Measurements from ENCODE around the gene DEFB128. TPM values are rescaled to one million over a fixed set of nuclear protein-coding genes. Genes with fewer than 3 reads are reported as not detected.

DEFB128 gene
- total and polyA plus RNA-seq, 2 of the 4 experiments (the other 2 are of a cell fraction): not detected

DNA sequence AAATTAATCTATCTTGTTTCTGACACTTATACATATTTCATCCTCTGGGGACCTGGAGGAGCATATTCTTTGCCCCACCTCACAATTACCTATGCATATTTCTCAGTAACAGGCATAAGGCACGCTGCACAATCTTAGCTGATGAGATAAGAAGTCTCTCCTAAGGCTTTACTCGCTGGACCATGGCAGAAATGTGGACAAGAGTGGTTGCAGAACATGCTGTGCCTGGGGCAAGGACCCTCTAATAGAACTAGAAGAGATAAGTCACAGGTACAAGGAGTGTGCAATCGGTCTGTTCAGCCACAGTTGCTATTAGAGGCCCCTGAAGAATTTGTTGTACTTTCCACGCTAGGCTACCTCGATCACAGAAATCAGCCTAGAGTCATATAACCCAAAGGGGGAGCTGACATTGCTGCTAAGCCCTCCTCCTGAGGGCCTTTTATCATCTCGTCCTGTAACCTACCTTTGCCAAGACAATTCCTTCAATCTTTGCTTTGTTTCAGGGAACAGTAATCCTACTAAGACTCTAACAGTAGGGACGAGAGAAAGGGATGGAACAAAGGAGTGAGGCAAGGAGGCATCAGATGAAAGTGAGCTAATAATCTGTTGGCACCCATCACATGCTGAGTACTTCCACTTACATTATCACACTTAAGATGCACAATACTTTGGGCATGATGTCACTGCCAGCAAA, 21.4 kb upstream of the DEFB128 start:
- H3K23ac ChIP-seq (ENCODE audit: low read depth, low read length): no peak overlapping the region
- H3K9ac ChIP-seq (ENCODE audit: low read depth, low read length): no peak overlapping the region
- dilution Hi-C loops (cut with HindIII; ENCODE audit: low sequenced_read_pairs, unreplicated experiment): no loop called here
- H3K9me3 ChIP-seq (ENCODE audit: control insufficient read depth, insufficient read depth, low read length): no peaks in the 10 kb centered on the region
- no peak overlapping the region for H4K5ac ChIP-seq (ENCODE audit: low read depth, low read length)
- intact Hi-C loops (cut with micrococcal nuclease): no loop called here
- no peak for DNase-seq
- no peak overlapping the region for H2AK5ac ChIP-seq (ENCODE audit: low read depth, low read length)
- H3K56ac ChIP-seq (ENCODE audit: extremely low read depth, insufficient read depth, low read length): no peak overlapping the region
- H3K18ac ChIP-seq (ENCODE audit: low read depth, low read length): no peak overlapping the region
- peaks cover 8% of the 10 kb centered on the region for H3K27me3 ChIP-seq (ENCODE audit: control insufficient read depth, insufficient read depth, low read length)
- no peaks in the 10 kb centered on the region for H3K4me1 ChIP-seq (ENCODE audit: control insufficient read depth, insufficient read depth, low read length)
- no peak overlapping the region for H2BK120ac ChIP-seq (ENCODE audit: low read depth, low read length)
- in situ Hi-C loops (cut with MboI; ENCODE audit: low sequenced_read_pairs): loop anchor here (10.0 kb wide), 1 partner anchor 124 kb away; no protein-coding TSS in a partner anchor
- no peak overlapping the region for H4K8ac ChIP-seq (ENCODE audit: low read depth in 2 of 2, low read length in 2 of 2)
- H4K91ac ChIP-seq (ENCODE audit: insufficient read depth, low read depth, low read length): no peak overlapping the region
- no peak overlapping the region for H2AFZ ChIP-seq (replicated peaks; ENCODE audit: low read length, poor library complexity)
- H3K4me2 ChIP-seq (ENCODE audit: low read depth, low read length): no peak overlapping the region
- H2BK20ac ChIP-seq (ENCODE audit: low read depth, low read length): no peak overlapping the region
- no peaks in the 10 kb centered on the region for H3K9me1 ChIP-seq (ENCODE audit: insufficient read depth, low read length)
- no peak for ATAC-seq (ENCODE audit: low read depth)
- TF ChIP-seq BHLHE40 (IDR thresholded peaks at IDR 0.05; ENCODE audit: low read depth, low read length): no peak
- TF ChIP-seq RCOR1 (IDR thresholded peaks at IDR 0.05; ENCODE audit: insufficient replicate concordance, low read length): no peak
- TF ChIP-seq SMC3 (IDR thresholded peaks at IDR 0.05; ENCODE audit: low read depth, low read length): no peak
- TF ChIP-seq MAZ (IDR thresholded peaks at IDR 0.05; ENCODE audit: borderline replicate concordance, low read depth, low read length): no peak
- TF ChIP-seq, protein P1, sequence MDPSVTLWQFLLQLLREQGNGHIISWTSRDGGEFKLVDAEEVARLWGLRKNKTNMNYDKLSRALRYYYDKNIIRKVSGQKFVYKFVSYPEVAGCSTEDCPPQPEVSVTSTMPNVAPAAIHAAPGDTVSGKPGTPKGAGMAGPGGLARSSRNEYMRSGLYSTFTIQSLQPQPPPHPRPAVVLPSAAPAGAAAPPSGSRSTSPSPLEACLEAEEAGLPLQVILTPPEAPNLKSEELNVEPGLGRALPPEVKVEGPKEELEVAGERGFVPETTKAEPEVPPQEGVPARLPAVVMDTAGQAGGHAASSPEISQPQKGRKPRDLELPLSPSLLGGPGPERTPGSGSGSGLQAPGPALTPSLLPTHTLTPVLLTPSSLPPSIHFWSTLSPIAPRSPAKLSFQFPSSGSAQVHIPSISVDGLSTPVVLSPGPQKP (IDR thresholded peaks at IDR 0.05; ENCODE audit: borderline replicate concordance, low read depth, low read length): no peak
- TF ChIP-seq CHD1 (IDR thresholded peaks at IDR 0.05; ENCODE audit: low read depth, low read length): no peak
- no peak for TF ChIP-seq POLR2A (IDR thresholded peaks at IDR 0.05; ENCODE audit: low read depth, low read length)
- TF ChIP-seq CEBPB (IDR thresholded peaks at IDR 0.05; ENCODE audit: low read depth, low read length): no peak
- TF ChIP-seq, protein P2, sequence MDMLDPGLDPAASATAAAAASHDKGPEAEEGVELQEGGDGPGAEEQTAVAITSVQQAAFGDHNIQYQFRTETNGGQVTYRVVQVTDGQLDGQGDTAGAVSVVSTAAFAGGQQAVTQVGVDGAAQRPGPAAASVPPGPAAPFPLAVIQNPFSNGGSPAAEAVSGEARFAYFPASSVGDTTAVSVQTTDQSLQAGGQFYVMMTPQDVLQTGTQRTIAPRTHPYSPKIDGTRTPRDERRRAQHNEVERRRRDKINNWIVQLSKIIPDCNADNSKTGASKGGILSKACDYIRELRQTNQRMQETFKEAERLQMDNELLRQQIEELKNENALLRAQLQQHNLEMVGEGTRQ (IDR thresholded peaks at IDR 0.05; ENCODE audit: low read depth, low read length): no peak
- TF ChIP-seq, protein P3, sequence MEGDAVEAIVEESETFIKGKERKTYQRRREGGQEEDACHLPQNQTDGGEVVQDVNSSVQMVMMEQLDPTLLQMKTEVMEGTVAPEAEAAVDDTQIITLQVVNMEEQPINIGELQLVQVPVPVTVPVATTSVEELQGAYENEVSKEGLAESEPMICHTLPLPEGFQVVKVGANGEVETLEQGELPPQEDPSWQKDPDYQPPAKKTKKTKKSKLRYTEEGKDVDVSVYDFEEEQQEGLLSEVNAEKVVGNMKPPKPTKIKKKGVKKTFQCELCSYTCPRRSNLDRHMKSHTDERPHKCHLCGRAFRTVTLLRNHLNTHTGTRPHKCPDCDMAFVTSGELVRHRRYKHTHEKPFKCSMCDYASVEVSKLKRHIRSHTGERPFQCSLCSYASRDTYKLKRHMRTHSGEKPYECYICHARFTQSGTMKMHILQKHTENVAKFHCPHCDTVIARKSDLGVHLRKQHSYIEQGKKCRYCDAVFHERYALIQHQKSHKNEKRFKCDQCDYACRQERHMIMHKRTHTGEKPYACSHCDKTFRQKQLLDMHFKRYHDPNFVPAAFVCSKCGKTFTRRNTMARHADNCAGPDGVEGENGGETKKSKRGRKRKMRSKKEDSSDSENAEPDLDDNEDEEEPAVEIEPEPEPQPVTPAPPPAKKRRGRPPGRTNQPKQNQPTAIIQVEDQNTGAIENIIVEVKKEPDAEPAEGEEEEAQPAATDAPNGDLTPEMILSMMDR (conservative IDR thresholded peaks at IDR 0.05; ENCODE audit: low read depth, low read length): no peak
- ChIA-PET POLR2A (ENCODE audit: unreplicated experiment) (no interaction called here), CTCF (interaction anchor here (1.3 kb wide), 1 partner anchor 120 kb away, joined by 4 read pairs; no protein-coding TSS in a partner anchor)
- H2AK9ac ChIP-seq (replicated peaks; ENCODE audit: low read depth, low read length, poor library complexity): no peak overlapping the region
- no CpG with 5 or more reads among the region's 7 CpGs for WGBS, 2 experiments (ENCODE audit: extremely low coverage in 2 of 2, insufficient read length in 1 of 2)
- H3K36me3 ChIP-seq (ENCODE audit: control insufficient read depth, insufficient read depth, low read length): no peaks in the 10 kb centered on the region
- BruUV-seq (replicated peaks): no TSS peak
- H3K79me1 ChIP-seq (ENCODE audit: low read depth in 1 of 2, low read length in 2 of 2): no peaks in the 10 kb centered on the region
- H3K4ac ChIP-seq (ENCODE audit: low read depth, low read length): no peak overlapping the region
- H3K4me3 ChIP-seq (ENCODE audit: insufficient read depth, low read depth, low read length): no peak overlapping the region
- no peaks in the 10 kb centered on the region for H4K20me1 ChIP-seq (ENCODE audit: insufficient read depth, low read length)
- H3K27ac ChIP-seq (ENCODE audit: insufficient read depth, low read length): no peak overlapping the region
- H2BK15ac ChIP-seq (ENCODE audit: low read depth, low read length): no peak overlapping the region
- H2BK5ac ChIP-seq (ENCODE audit: low read depth, low read length, poor library complexity, severe bottlenecking): no peak overlapping the region
- H3K14ac ChIP-seq (replicated peaks; ENCODE audit: low read depth, low read length): no peak overlapping the region
